BJ (cell line): Measurements from ENCODE around the gene ECM1. TPM values are rescaled to one million over a fixed set of nuclear protein-coding genes. Genes with fewer than 3 reads are reported as not detected.

Experiments used
- CTCF ChIA-PET: fragments of 350-600 bp; formaldehyde crosslinking; extraction: SDS; loops from one replicate; lab custom pipeline; 2021; ENCODE audit warnings: antibody characterized with exemption, inconsistent platforms; lab: Yijun Ruan, JAX
- POLR2A ChIA-PET: fragments of 300-600 bp; sonication (Branson Sonifier 250); formaldehyde crosslinking; extraction: SDS; loops from one replicate; lab custom pipeline; 2021; ENCODE audit warnings: antibody characterized with exemption; lab: Charles Lee
- DNase-seq: peaks from one replicate; pipeline ENCODE4 v3.0.0-alpha.2; 2011; ENCODE audit warnings: low read depth
- H3K27me3 ChIP-seq: 2 replicates; pipeline ENCODE4 v1.6.0; 2011; ENCODE audit warnings: low read length; ENCODE audit not compliant: control insufficient read depth, insufficient read depth
- H3K36me3 ChIP-seq: 2 replicates; pipeline ENCODE4 v1.5.1; 2011; ENCODE audit warnings: low read length; ENCODE audit not compliant: control insufficient read depth, insufficient read depth
- H3K4me3 ChIP-seq: 2 replicates; pipeline ENCODE4 v1.5.1; 2011; ENCODE audit warnings: low read depth, mild to moderate bottlenecking, control low read depth, low read length
- polyA plus RNA-seq: library from polyadenylated mRNA; depleted of rRNA; stranded (reverse); fragments of >200 nt; gene quantifications from 2 replicates; pipeline ENCODE4 v1.2.3, GENCODE V29; 2011
- TF ChIP-seq, protein P1 (sequence below): IDR thresholded peaks from 2 replicates; pipeline ENCODE4 v1.5.1; 2011; ENCODE audit warnings: low read depth, mild to moderate bottlenecking, control low read depth, inconsistent platforms, low read length, moderate library complexity; ENCODE audit not compliant: insufficient read depth

The ECM1 gene
- polyA plus RNA-seq, 1 experiment = 204 TPM

DNA sequence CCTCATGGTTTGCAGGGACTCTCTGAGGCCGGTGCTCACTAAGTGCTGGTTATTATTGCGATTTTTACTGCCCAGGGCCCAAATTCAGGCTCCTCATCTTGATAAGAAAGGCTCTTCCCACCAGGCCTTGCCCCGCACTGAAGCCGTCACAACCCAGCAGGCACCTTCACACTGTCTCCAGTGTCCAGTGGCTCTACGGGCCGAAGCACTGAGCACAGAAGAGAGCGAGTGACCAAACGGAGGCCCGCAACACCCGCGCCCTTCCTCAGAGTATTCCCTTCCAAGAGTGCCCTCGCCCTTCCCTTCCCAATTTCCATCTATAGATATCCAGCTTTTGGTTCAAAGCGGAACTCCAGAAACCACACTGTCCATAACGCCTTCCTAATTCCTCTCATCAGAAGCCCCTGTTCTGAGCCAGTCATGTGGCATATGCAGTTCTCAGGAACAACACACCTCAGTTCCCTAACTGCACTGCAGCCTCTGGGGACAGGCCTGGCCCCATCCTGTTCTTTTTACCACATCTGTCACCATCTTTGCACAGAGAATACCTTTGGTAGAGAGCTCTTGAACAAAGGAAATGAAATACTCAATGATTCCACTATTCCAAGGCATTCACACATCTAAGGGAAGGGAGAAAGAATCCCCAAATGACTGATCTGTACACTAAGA is 22.7 kb downstream of the ECM1 start:
- CTCF ChIA-PET = interaction anchor here (0.8 to 3.6 kb wide), 5 partner anchors 12 to 275 kb away, joined by 3 to 37 read pairs (median 3); partner anchors contain the start of genes ADAMTSL4 and FALEC
- POLR2A ChIA-PET = no interaction called here
- no peak for DNase-seq
- Histone ChIP-seq H3K27me3 (no peaks in the 10 kb centered on the region), H3K4me3 (no peak overlapping the region), H3K36me3 (no peaks in the 10 kb centered on the region)
- TF ChIP-seq, protein P1, sequence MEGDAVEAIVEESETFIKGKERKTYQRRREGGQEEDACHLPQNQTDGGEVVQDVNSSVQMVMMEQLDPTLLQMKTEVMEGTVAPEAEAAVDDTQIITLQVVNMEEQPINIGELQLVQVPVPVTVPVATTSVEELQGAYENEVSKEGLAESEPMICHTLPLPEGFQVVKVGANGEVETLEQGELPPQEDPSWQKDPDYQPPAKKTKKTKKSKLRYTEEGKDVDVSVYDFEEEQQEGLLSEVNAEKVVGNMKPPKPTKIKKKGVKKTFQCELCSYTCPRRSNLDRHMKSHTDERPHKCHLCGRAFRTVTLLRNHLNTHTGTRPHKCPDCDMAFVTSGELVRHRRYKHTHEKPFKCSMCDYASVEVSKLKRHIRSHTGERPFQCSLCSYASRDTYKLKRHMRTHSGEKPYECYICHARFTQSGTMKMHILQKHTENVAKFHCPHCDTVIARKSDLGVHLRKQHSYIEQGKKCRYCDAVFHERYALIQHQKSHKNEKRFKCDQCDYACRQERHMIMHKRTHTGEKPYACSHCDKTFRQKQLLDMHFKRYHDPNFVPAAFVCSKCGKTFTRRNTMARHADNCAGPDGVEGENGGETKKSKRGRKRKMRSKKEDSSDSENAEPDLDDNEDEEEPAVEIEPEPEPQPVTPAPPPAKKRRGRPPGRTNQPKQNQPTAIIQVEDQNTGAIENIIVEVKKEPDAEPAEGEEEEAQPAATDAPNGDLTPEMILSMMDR = no peak

DNA sequence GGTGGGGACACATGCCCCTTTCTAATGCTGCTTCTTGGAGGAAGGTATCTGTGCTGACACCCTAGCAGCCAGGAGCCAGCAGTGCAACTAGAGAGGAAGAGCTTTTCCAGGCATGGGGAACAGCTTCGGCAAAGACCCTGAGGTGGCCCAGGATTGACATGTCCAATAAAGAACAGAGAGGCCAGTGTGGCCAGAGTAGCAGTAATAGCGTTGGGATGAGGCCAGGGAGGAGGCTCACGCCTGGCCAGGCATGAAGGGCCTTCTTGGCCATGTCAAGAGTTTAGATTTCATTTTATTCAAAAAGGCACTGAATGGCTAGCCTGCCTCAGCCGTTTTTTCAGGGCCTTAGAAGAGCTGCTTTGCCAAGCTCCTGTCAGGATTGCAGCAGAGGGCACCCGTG is 25.0 kb downstream of the ECM1 start:
- ChIA-PET POLR2A (interaction anchor here (1.2 kb wide), 1 partner anchor 17 kb away, joined by 4 read pairs; the partner anchor contains the start of gene FALEC), CTCF (interaction anchor here (0.6 to 3.6 kb wide), 27 partner anchors 8 to 282 kb away, joined by 3 to 37 read pairs (median 5); partner anchors contain the start of genes ECM1, FALEC and RPRD2)
- TF ChIP-seq, protein P1 = no peak
- no peaks in the 10 kb centered on the region for H3K36me3 ChIP-seq
- no peaks in the 10 kb centered on the region for H3K27me3 ChIP-seq
- DNase-seq = no peak
- no peak overlapping the region for H3K4me3 ChIP-seq

DNA sequence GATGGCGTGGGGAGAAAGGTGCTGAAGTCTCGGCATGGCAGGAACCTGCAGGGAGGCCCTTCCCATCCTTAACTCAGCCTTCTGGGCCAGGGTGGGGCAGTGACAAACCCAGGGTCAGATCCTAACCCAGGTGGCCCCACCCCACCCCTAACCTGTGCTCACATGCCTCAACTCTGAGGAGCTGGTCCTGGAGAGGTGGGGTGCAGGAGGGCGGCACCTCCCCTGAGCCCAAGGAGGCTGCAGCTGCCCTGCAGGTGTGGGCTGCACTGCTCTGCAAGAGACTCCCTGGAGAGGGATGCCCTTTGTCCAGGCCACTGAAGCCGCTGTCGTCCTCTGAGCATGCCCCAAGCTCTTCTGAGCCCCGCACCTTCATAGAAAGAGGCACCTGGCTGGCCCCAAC is 26.1 kb downstream of the ECM1 start:
- ChIA-PET POLR2A (no interaction called here), CTCF (interaction anchor here (1.0 to 3.6 kb wide), 6 partner anchors 9 to 88 kb away, joined by 3 to 37 read pairs (median 14); partner anchors contain the start of gene FALEC)
- Histone ChIP-seq H3K27me3 (no peaks in the 10 kb centered on the region), H3K36me3 (no peaks in the 10 kb centered on the region), H3K4me3 (no peak overlapping the region)
- no peak for DNase-seq
- TF ChIP-seq, protein P1 = no peak

DNA sequence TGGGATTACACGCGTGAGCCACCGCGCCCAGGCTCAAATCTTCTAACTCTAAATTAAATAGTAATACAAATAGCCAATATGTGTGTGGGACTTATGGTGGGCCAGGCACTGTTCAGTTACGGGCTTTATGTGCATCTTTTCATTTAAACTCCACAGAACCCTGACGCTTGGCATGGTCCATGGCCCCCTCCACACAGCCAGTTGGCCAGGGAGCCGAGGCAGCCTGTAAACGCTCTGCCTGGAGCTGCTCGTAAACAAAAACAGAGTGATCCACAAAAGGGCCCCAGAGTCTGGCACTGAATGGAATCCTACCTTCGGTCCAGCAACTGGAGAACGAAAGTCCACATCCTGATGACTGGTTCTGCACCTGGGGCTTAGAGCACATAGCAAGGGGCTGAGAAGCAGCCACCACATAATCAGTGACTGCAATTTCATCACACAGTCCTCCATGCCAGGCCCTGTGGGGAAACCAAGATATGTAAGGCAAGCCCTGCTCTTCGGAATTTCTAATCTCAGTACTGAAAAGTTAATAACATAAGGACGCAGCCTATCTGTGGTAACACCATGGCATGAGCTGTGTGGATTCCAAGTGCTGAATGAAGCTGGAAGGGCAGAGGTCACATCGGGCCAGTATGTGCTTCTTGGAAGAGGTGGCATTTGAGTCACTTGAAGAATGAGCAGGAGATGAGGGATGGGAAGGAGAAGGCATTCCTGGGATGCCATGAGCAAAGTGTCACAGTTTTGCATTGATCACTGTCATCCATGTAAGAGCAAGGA is 27.8 kb downstream of the ECM1 start:
- peak; percentile 26 for DNase-seq
- H3K36me3 ChIP-seq = no peaks in the 10 kb centered on the region
- CTCF ChIA-PET = interaction anchor here (0.6 to 2.4 kb wide), 4 partner anchors 15 to 280 kb away, joined by 3 to 7 read pairs (median 4); no protein-coding TSS in a partner anchor
- POLR2A ChIA-PET = no interaction called here
- no peak overlapping the region for H3K4me3 ChIP-seq
- H3K27me3 ChIP-seq = no peaks in the 10 kb centered on the region
- TF ChIP-seq, protein P1 = no peak
